ENCODE results near the gene PRKAG2. TPM values are rescaled to one million over a fixed set of nuclear protein-coding genes. Genes with fewer than 3 reads are reported as not detected.
A peak's percentile ranks its signal among the peaks of the same experiment; 100 is the strongest.
"Not testable (repeated sequence)": the region's sequence is repeated elsewhere in the genome, so short reads cannot be mapped to it uniquely, and the experiment has no call there.

The PRKAG2 gene
- total RNA-seq, 2 donors from 2014 or later, result 21.6 to 31.7 TPM

GRCh38 chr7:151551820-151552219 is 325.1 kb downstream of the PRKAG2 start:
- Mint-ChIP-seq H3K27ac (no peak overlapping the region), H3K4me1 (no peaks in the 10 kb centered on the region), H3K27me3 (no peaks in the 10 kb centered on the region), H3K4me3 (no peak overlapping the region), H3K9me3 (no peaks in the 10 kb centered on the region), H3K36me3 (ENCODE audit: low read depth) (peaks cover 10% of the 10 kb centered on the region)
- no peak for ATAC-seq (replicated peaks)

- no peak overlapping the region for H3K27ac Mint-ChIP-seq
- H3K4me3 Mint-ChIP-seq, result no peak overlapping the region
- H3K4me1 Mint-ChIP-seq, result no peaks in the 10 kb centered on the region
Observed at GRCh38 chr7:151550656-151551286, 326.1 kb downstream of the PRKAG2 start.

GRCh38 chr7:151549644-151550043 is 327.3 kb downstream of the PRKAG2 start:
- H3K4me1 Mint-ChIP-seq, result no peaks in the 10 kb centered on the region
- H3K27me3 Mint-ChIP-seq, result no peaks in the 10 kb centered on the region
- no peak for ATAC-seq (replicated peaks)
- no peaks in the 10 kb centered on the region for H3K9me3 Mint-ChIP-seq
- H3K4me3 Mint-ChIP-seq, result no peak overlapping the region
- H3K27ac Mint-ChIP-seq, result no peak overlapping the region
- no peaks in the 10 kb centered on the region for H3K36me3 Mint-ChIP-seq (ENCODE audit: low read depth)

More at GRCh38 chr7:151550656-151551286, 326.1 kb downstream of the PRKAG2 start:
- Mint-ChIP-seq H3K27me3 (no peaks in the 10 kb centered on the region), H3K9me3 (no peaks in the 10 kb centered on the region), H3K36me3 (ENCODE audit: low read depth) (no peaks in the 10 kb centered on the region)
- no peak for ATAC-seq (replicated peaks)

- ATAC-seq (replicated peaks), result no peak
- H3K27me3 Mint-ChIP-seq, result peaks cover 3% of the 10 kb centered on the region
- H3K9me3 Mint-ChIP-seq, result no peaks in the 10 kb centered on the region
- no peaks in the 10 kb centered on the region for H3K36me3 Mint-ChIP-seq (ENCODE audit: low read depth)
- no peak overlapping the region for H3K27ac Mint-ChIP-seq
- no peak overlapping the region for H3K4me3 Mint-ChIP-seq
- H3K4me1 Mint-ChIP-seq, result no peaks in the 10 kb centered on the region
Observed at GRCh38 chr7:151549083-151549482, 327.8 kb downstream of the PRKAG2 start.

- Mint-ChIP-seq H3K36me3 (ENCODE audit: low read depth) (no peaks in the 10 kb centered on the region), H3K27ac (no peak overlapping the region), H3K4me3 (no peak overlapping the region), H3K4me1 (no peaks in the 10 kb centered on the region), H3K9me3 (no peaks in the 10 kb centered on the region), H3K27me3 (peaks cover 7% of the 10 kb centered on the region)
- ATAC-seq (replicated peaks), result no peak
Observed at GRCh38 chr7:151544183-151544582, 332.7 kb downstream of the PRKAG2 start.

GRCh38 chr7:151542606-151543130 is 334.2 kb downstream of the PRKAG2 start:
- ATAC-seq (replicated peaks), result no peak
- no peaks in the 10 kb centered on the region for H3K36me3 Mint-ChIP-seq (ENCODE audit: low read depth)
- no peak overlapping the region for H3K4me3 Mint-ChIP-seq

GRCh38 chr7:151541709-151542499 is 335.0 kb downstream of the PRKAG2 start:
- Mint-ChIP-seq H3K36me3 (ENCODE audit: low read depth) (no peaks in the 10 kb centered on the region), H3K4me3 (no peak overlapping the region), H3K27ac (no peak overlapping the region), H3K27me3 (peaks cover 10% of the 10 kb centered on the region), H3K4me1 (peaks cover 6% of the 10 kb centered on the region), H3K9me3 (no peaks in the 10 kb centered on the region)
- no peak for ATAC-seq (replicated peaks)

More at GRCh38 chr7:151542606-151543130, 334.2 kb downstream of the PRKAG2 start:
- H3K27ac Mint-ChIP-seq, result no peak overlapping the region
- peaks cover 6% of the 10 kb centered on the region for H3K4me1 Mint-ChIP-seq
- H3K9me3 Mint-ChIP-seq, result no peaks in the 10 kb centered on the region
- H3K27me3 Mint-ChIP-seq, result peaks cover 10% of the 10 kb centered on the region

GRCh38 chr7:151540146-151540545 is 336.8 kb downstream of the PRKAG2 start:
- Mint-ChIP-seq H3K9me3 (no peaks in the 10 kb centered on the region), H3K4me1 (peaks cover 6% of the 10 kb centered on the region), H3K27me3 (peaks cover 14% of the 10 kb centered on the region), H3K27ac (no peak overlapping the region), H3K36me3 (ENCODE audit: low read depth) (no peaks in the 10 kb centered on the region), H3K4me3 (no peak overlapping the region)
- ATAC-seq (replicated peaks), result no peak

- ATAC-seq (replicated peaks), result no peak
Observed at GRCh38 chr7:151539088-151539671, 337.7 kb downstream of the PRKAG2 start.

GRCh38 chr7:151537818-151538561 is 338.9 kb downstream of the PRKAG2 start:
- peak; percentile 23 for ATAC-seq (replicated peaks)
- Mint-ChIP-seq H3K36me3 (ENCODE audit: low read depth) (no peaks in the 10 kb centered on the region), H3K4me3 (no peak overlapping the region), H3K27ac (peak overlapping the region; percentile 32), H3K9me3 (no peaks in the 10 kb centered on the region), H3K4me1 (peaks cover 6% of the 10 kb centered on the region), H3K27me3 (peaks cover 10% of the 10 kb centered on the region)

More at GRCh38 chr7:151539088-151539671, 337.7 kb downstream of the PRKAG2 start:
- peaks cover 6% of the 10 kb centered on the region for H3K4me1 Mint-ChIP-seq
- no peaks in the 10 kb centered on the region for H3K9me3 Mint-ChIP-seq
- no peak overlapping the region for H3K27ac Mint-ChIP-seq
- H3K27me3 Mint-ChIP-seq, result peaks cover 10% of the 10 kb centered on the region
- H3K4me3 Mint-ChIP-seq, result no peak overlapping the region
- H3K36me3 Mint-ChIP-seq (ENCODE audit: low read depth), result no peaks in the 10 kb centered on the region

- not testable (repeated sequence) for H3K4me3 Mint-ChIP-seq; H3K9me3 Mint-ChIP-seq; H3K27ac Mint-ChIP-seq; H3K36me3 Mint-ChIP-seq (ENCODE audit: low read depth); H3K4me1 Mint-ChIP-seq; H3K27me3 Mint-ChIP-seq; ATAC-seq (replicated peaks)
Observed at GRCh38 chr7:151536178-151536577, 340.7 kb downstream of the PRKAG2 start.

- ATAC-seq (replicated peaks), result no peak
- H3K4me3 Mint-ChIP-seq, result no peak overlapping the region
- no peaks in the 10 kb centered on the region for H3K4me1 Mint-ChIP-seq
- no peaks in the 10 kb centered on the region for H3K27me3 Mint-ChIP-seq
- peaks cover 5% of the 10 kb centered on the region for H3K9me3 Mint-ChIP-seq
- H3K27ac Mint-ChIP-seq, result no peak overlapping the region
- no peaks in the 10 kb centered on the region for H3K36me3 Mint-ChIP-seq (ENCODE audit: low read depth)
Observed at GRCh38 chr7:151529842-151530241, 347.1 kb downstream of the PRKAG2 start.

- Mint-ChIP-seq H3K4me3 (no peak overlapping the region), H3K27me3 (no peaks in the 10 kb centered on the region), H3K27ac (no peak overlapping the region), H3K4me1 (no peaks in the 10 kb centered on the region), H3K9me3 (no peaks in the 10 kb centered on the region), H3K36me3 (ENCODE audit: low read depth) (peaks cover 2% of the 10 kb centered on the region)
- ATAC-seq (replicated peaks), result no peak
Observed at GRCh38 chr7:151524845-151525244, 352.1 kb downstream of the PRKAG2 start.

- Mint-ChIP-seq H3K36me3 (ENCODE audit: low read depth) (peaks cover 6% of the 10 kb centered on the region), H3K4me1 (no peaks in the 10 kb centered on the region), H3K9me3 (no peaks in the 10 kb centered on the region), H3K27ac (no peak overlapping the region), H3K4me3 (no peak overlapping the region), H3K27me3 (no peaks in the 10 kb centered on the region)
- no peak for ATAC-seq (replicated peaks)
Observed at GRCh38 chr7:151524331-151524730, 352.6 kb downstream of the PRKAG2 start.
